GM21381 (cell line): ENCODE results near the gene ZNF100.
"Not testable (repeated sequence)": the region's sequence is repeated elsewhere in the genome, so short reads cannot be mapped to it uniquely, and the experiment has no call there.

Experiments used
- ATAC-seq: cut with Tn5 transposase; IDR thresholded peaks from one replicate; pipeline ENCODE4 v1.9.1; 2021; ENCODE audit warnings: mild to moderate bottlenecking, moderate library complexity; ENCODE audit not compliant: unreplicated experiment

The ZNF100 gene

GRCh38 chr19:21705393-21705792 lies 62.0 kb downstream of the ZNF100 start:
- ATAC-seq = no peak

GRCh38 chr19:21704320-21704719 lies 63.1 kb downstream of the ZNF100 start:
- no peak for ATAC-seq

GRCh38 chr19:21699197-21699596 lies 68.2 kb downstream of the ZNF100 start:
- no peak for ATAC-seq

- ATAC-seq = no peak
Measured at GRCh38 chr19:21698215-21698614, 69.2 kb downstream of the ZNF100 start.

GRCh38 chr19:21697698-21698097 lies 69.7 kb downstream of the ZNF100 start:
- no peak for ATAC-seq

GRCh38 chr19:21694171-21694906 lies 73.0 kb downstream of the ZNF100 start:
- ATAC-seq = no peak

GRCh38 chr19:21693399-21693798 lies 74.0 kb downstream of the ZNF100 start:
- ATAC-seq = no peak

GRCh38 chr19:21691661-21692060 lies 75.7 kb downstream of the ZNF100 start:
- no peak for ATAC-seq

- ATAC-seq = no peak
Measured at GRCh38 chr19:21688464-21688863, 78.9 kb downstream of the ZNF100 start.

GRCh38 chr19:21680671-21681070 lies 86.7 kb downstream of the ZNF100 start:
- no peak for ATAC-seq

- no peak for ATAC-seq
Measured at GRCh38 chr19:21680026-21680425, 87.4 kb downstream of the ZNF100 start.

GRCh38 chr19:21677696-21678418 lies 89.5 kb downstream of the ZNF100 start:
- ATAC-seq = no peak

GRCh38 chr19:21674454-21674853 lies 92.9 kb downstream of the ZNF100 start:
- ATAC-seq = no peak

GRCh38 chr19:21673479-21673878 lies 93.9 kb downstream of the ZNF100 start:
- ATAC-seq = not testable (repeated sequence)
